GM12878 (cell line): ENCODE measurements around the gene PHF10. TPM values are rescaled to one million over a fixed set of nuclear protein-coding genes. Genes with fewer than 3 reads are reported as not detected.

Experiments
- CBX5 ChIP-seq: sonication (generic); IDR thresholded peaks from 2 replicates; pipeline ENCODE4 v1.6.1; 2016; ENCODE audit warnings: low read depth, moderate library complexity, mild to moderate bottlenecking, inconsistent platforms
- ESRRA ChIP-seq: IDR thresholded peaks from 2 replicates; pipeline ENCODE4 v1.6.1; 2012; ENCODE audit warnings: mild to moderate bottlenecking, low read length, improper control_type of control experiment
- EZH2 ChIP-seq: IDR thresholded peaks from 2 replicates; pipeline ENCODE4 v1.6.1; 2012; ENCODE audit warnings: low read depth, mild to moderate bottlenecking, control low read depth, inconsistent platforms, low read length, borderline replicate concordance; ENCODE audit not compliant: control insufficient read depth
- GATAD2B ChIP-seq: fragments of 450-650 bp; conservative IDR thresholded peaks from 2 replicates; pipeline ENCODE4 v1.6.1; 2017; ENCODE audit warnings: low read depth, mild to moderate bottlenecking, moderate library complexity
- MTA3 ChIP-seq: IDR thresholded peaks from 2 replicates; pipeline ENCODE4 v1.6.1; 2012; ENCODE audit warnings: low read length, inconsistent platforms, borderline replicate concordance
- RFX5 ChIP-seq: IDR thresholded peaks from 2 replicates; pipeline ENCODE4 v1.6.1; 2011; ENCODE audit warnings: low read depth, low read length, improper control_type of control experiment
- SIN3A ChIP-seq: IDR thresholded peaks from 2 replicates; pipeline ENCODE4 v1.6.1; 2012; ENCODE audit warnings: low read depth, low read length, improper control_type of control experiment
- SMAD1 ChIP-seq: fragments of 450-650 bp; IDR thresholded peaks from 2 replicates; pipeline ENCODE4 v1.6.1; 2018; ENCODE audit warnings: mild to moderate bottlenecking, low read depth; ENCODE audit not compliant: partially characterized antibody
- ZBTB4 ChIP-seq: fragments of 450-650 bp; formaldehyde crosslinking; IDR thresholded peaks from 2 replicates; pipeline ENCODE4 v1.4.0; 2022; ENCODE audit warnings: mild to moderate bottlenecking, moderate library complexity
- polyA plus RNA-seq, 11 experiments: library from polyadenylated mRNA; depleted of rRNA in 4 of 11; unstranded in 6 of 11; stranded (reverse) in 5 of 11; fragments of >200 nt; fragmentation: Nextera tagmentation in 4 of 11; fragmentation: Illumina TruSeq in 1 of 11; extraction: Ambion mirVana in 4 of 11; extraction: Trizol in 1 of 11; gene quantifications; 1 replicate in 1 of 11; 2 replicates in 10 of 11; pipeline versions ENCODE4 v1.2.1 to v1.2.3, GENCODE V29; 2011 to 2016; ENCODE audit warnings: inconsistent platforms in 2 of 11, missing spikeins in 2 of 11, low read depth in 1 of 11
- total RNA-seq, 4 experiments: library from RNA; depleted of rRNA in 3 of 4; stranded (reverse); fragments of >200 nt in 3 of 4; fragmentation: Illumina TruSeq in 1 of 4; extraction: Trizol in 1 of 4; gene quantifications; 2 replicates each; pipeline versions ENCODE4 v1.2.1 to v1.2.3, GENCODE V29; 2013 to 2021
- TF ChIP-seq, protein P1 (sequence below): fragments of 450-650 bp; IDR thresholded peaks from 2 replicates; pipeline ENCODE4 v1.6.1; 2017; ENCODE audit warnings: mild to moderate bottlenecking, low read depth, inconsistent platforms; ENCODE audit not compliant: poor library complexity, severe bottlenecking

The PHF10 gene
- total and polyA plus RNA-seq, 10 of the 15 experiments (the other 5 are each of a cell fraction or from before 2014, with no cell fraction given) = 3.8 to 35.6 (median 15.8) TPM

- TF ChIP-seq SIN3A = no peak
- no peak for TF ChIP-seq ZBTB4
- no peak for TF ChIP-seq EZH2
- no peak for TF ChIP-seq SMAD1
- TF ChIP-seq ESRRA = no peak
- no peak for TF ChIP-seq RFX5
- TF ChIP-seq, protein P1, sequence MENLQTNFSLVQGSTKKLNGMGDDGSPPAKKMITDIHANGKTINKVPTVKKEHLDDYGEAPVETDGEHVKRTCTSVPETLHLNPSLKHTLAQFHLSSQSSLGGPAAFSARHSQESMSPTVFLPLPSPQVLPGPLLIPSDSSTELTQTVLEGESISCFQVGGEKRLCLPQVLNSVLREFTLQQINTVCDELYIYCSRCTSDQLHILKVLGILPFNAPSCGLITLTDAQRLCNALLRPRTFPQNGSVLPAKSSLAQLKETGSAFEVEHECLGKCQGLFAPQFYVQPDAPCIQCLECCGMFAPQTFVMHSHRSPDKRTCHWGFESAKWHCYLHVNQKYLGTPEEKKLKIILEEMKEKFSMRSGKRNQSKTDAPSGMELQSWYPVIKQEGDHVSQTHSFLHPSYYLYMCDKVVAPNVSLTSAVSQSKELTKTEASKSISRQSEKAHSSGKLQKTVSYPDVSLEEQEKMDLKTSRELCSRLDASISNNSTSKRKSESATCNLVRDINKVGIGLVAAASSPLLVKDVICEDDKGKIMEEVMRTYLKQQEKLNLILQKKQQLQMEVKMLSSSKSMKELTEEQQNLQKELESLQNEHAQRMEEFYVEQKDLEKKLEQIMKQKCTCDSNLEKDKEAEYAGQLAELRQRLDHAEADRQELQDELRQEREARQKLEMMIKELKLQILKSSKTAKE = no peak
- TF ChIP-seq CBX5 = no peak
- TF ChIP-seq MTA3 = no peak
- no peak for TF ChIP-seq GATAD2B
Observed at GRCh38 chr6:169738976-169739529, 14.8 kb upstream of the PHF10 start (continued).
